Measurements from ENCODE around the gene PPP1R3D. TPM values are rescaled to one million over a fixed set of nuclear protein-coding genes. Genes with fewer than 3 reads are reported as not detected.

Gene PPP1R3D
- total and polyA plus RNA-seq, 2 donors from 2014 or later: 4.2 to 7.6 TPM

DNA sequence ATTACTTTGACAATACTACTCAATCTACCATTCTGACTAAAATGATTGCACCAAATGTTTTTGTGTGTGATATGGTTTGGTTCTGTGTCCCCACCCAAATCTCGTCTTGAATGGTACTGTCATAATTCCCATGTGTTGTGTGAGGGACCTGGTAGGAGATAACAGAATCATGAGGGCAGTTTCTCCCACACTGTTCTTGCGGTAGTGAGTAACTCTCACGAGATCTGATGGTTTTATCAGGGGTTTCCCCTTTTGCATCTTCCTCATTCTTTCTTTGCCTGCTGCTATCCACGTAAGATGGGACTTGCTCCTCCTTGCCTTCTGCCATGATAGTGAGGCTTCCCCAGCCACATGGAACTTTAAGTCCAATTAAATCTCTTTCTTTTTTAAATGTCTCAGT lies 27.5 kb downstream of the PPP1R3D start:
- no peaks in the 10 kb centered on the region for H3K4me1 ChIP-seq (ENCODE audit: control insufficient read depth in 2 of 3, insufficient read depth in 2 of 3, low read depth in 1 of 3, low read length in 3 of 3)
- H3K27me3 ChIP-seq (ENCODE audit: control insufficient read depth, insufficient read depth, low read length): no peaks in the 10 kb centered on the region
- TF ChIP-seq, protein P1, sequence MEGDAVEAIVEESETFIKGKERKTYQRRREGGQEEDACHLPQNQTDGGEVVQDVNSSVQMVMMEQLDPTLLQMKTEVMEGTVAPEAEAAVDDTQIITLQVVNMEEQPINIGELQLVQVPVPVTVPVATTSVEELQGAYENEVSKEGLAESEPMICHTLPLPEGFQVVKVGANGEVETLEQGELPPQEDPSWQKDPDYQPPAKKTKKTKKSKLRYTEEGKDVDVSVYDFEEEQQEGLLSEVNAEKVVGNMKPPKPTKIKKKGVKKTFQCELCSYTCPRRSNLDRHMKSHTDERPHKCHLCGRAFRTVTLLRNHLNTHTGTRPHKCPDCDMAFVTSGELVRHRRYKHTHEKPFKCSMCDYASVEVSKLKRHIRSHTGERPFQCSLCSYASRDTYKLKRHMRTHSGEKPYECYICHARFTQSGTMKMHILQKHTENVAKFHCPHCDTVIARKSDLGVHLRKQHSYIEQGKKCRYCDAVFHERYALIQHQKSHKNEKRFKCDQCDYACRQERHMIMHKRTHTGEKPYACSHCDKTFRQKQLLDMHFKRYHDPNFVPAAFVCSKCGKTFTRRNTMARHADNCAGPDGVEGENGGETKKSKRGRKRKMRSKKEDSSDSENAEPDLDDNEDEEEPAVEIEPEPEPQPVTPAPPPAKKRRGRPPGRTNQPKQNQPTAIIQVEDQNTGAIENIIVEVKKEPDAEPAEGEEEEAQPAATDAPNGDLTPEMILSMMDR (IDR thresholded peaks at IDR 0.05; ENCODE audit: borderline replicate concordance, extremely low read depth, insufficient read depth): no peak
- no peak overlapping the region for H3K4me3 ChIP-seq (ENCODE audit: low read length in 3 of 3)
- H3K36me3 ChIP-seq (ENCODE audit: control insufficient read depth in 2 of 3, insufficient read depth in 3 of 3, low read length in 3 of 3): no peaks in the 10 kb centered on the region
- DNase-seq (no peak), FAIRE-seq (no peak)
- no peaks in the 10 kb centered on the region for H3K9me3 ChIP-seq (ENCODE audit: control insufficient read depth in 2 of 3, insufficient read depth in 1 of 3, low read length in 3 of 3)
- intact Hi-C loops (cut with DNase I): no loop called here
- H3K9ac ChIP-seq (ENCODE audit: low read length in 3 of 3): no peak overlapping the region
- no peak overlapping the region for H3K27ac ChIP-seq (ENCODE audit: low read depth in 2 of 2, low read length in 2 of 2)

DNA sequence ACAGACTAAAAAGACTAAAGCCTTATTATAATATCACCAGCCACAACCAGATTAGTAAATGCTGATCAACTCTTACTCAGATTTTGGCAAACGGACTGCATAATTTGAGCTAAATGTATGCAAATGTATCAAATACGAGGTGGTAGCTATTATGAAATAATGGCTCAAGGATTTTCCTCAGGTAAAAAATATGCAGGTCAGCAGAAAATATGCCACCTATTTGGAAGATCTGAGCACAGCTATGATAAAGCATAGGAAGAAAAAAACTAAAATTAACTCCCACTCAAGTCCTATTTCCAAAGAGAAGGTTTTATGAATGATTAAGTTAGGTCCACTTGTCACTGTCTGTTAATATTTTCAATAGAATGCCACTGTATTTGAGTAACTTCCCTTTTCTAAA lies 29.1 kb downstream of the PPP1R3D start:
- TF ChIP-seq, protein P1 (IDR thresholded peaks at IDR 0.05; ENCODE audit: borderline replicate concordance, extremely low read depth, insufficient read depth): no peak
- Histone ChIP-seq H3K36me3 (ENCODE audit: control insufficient read depth in 2 of 3, insufficient read depth in 3 of 3, low read length in 3 of 3) (no peaks in the 10 kb centered on the region), H3K9ac (ENCODE audit: low read length in 3 of 3) (no peak overlapping the region), H3K27me3 (ENCODE audit: control insufficient read depth, insufficient read depth, low read length) (no peaks in the 10 kb centered on the region), H3K4me3 (ENCODE audit: low read length in 3 of 3) (no peak overlapping the region), H3K4me1 (ENCODE audit: control insufficient read depth in 2 of 3, insufficient read depth in 2 of 3, low read depth in 1 of 3, low read length in 3 of 3) (no peaks in the 10 kb centered on the region), H3K27ac (ENCODE audit: low read depth in 2 of 2, low read length in 2 of 2) (no peak overlapping the region), H3K9me3 (ENCODE audit: control insufficient read depth in 2 of 3, insufficient read depth in 1 of 3, low read length in 3 of 3) (no peaks in the 10 kb centered on the region)
- FAIRE-seq (no peak), DNase-seq (no peak)
- intact Hi-C loops (cut with DNase I): no loop called here

- DNase-seq: peak in 1 of 5 donors; percentile 14
- Histone ChIP-seq H3K27ac (ENCODE audit: low read depth in 2 of 2, low read length in 2 of 2) (no peak overlapping the region), H3K9ac (ENCODE audit: low read length in 3 of 3) (no peak overlapping the region), H3K36me3 (ENCODE audit: control insufficient read depth in 2 of 3, insufficient read depth in 3 of 3, low read length in 3 of 3) (no peaks in the 10 kb centered on the region), H3K4me3 (ENCODE audit: low read length in 3 of 3) (no peak overlapping the region), H3K9me3 (ENCODE audit: control insufficient read depth in 2 of 3, insufficient read depth in 1 of 3, low read length in 3 of 3) (no peaks in the 10 kb centered on the region), H3K4me1 (ENCODE audit: control insufficient read depth in 2 of 3, insufficient read depth in 2 of 3, low read depth in 1 of 3, low read length in 3 of 3) (no peaks in the 10 kb centered on the region), H3K27me3 (ENCODE audit: control insufficient read depth, insufficient read depth, low read length) (no peaks in the 10 kb centered on the region)
- intact Hi-C loops (cut with DNase I): no loop called here
- FAIRE-seq: no peak
- TF ChIP-seq, protein P1 (IDR thresholded peaks at IDR 0.05; ENCODE audit: borderline replicate concordance, extremely low read depth, insufficient read depth): no peak
These were observed 31.2 kb downstream of the PPP1R3D start for GRCh38 chr20:59908855-59909254.

GRCh38 chr20:59903621-59904020 lies 36.5 kb downstream of the PPP1R3D start:
- FAIRE-seq: no peak

More at GRCh38 chr20:59903621-59904020, 36.5 kb downstream of the PPP1R3D start:
- Histone ChIP-seq H3K27me3 (ENCODE audit: control insufficient read depth, insufficient read depth, low read length) (no peaks in the 10 kb centered on the region), H3K4me1 (ENCODE audit: control insufficient read depth in 2 of 3, insufficient read depth in 2 of 3, low read depth in 1 of 3, low read length in 3 of 3) (no peaks in the 10 kb centered on the region), H3K9ac (ENCODE audit: low read length in 3 of 3) (no peak overlapping the region), H3K36me3 (ENCODE audit: control insufficient read depth in 2 of 3, insufficient read depth in 3 of 3, low read length in 3 of 3) (no peaks in the 10 kb centered on the region), H3K27ac (ENCODE audit: low read depth in 2 of 2, low read length in 2 of 2) (no peak overlapping the region), H3K9me3 (ENCODE audit: control insufficient read depth in 2 of 3, insufficient read depth in 1 of 3, low read length in 3 of 3) (no peaks in the 10 kb centered on the region), H3K4me3 (ENCODE audit: low read length in 3 of 3) (no peak overlapping the region)
- TF ChIP-seq, protein P1 (IDR thresholded peaks at IDR 0.05; ENCODE audit: borderline replicate concordance, extremely low read depth, insufficient read depth): no peak
- intact Hi-C loops (cut with DNase I): no loop called here
- DNase-seq: peak in 1 of 5 donors; percentile 6
